Vagina (tissue), 2 donors: ENCODE measurements around the gene COL23A1.

Experiments
- POLR2A ChIP-seq, 2 donors: fragments of 450-650 bp; IDR thresholded peaks; one replicate each; pipeline ENCODE4 v1.6.1; 2017; ENCODE audit warnings: antibody characterized with exemption in 2 of 2, mild to moderate bottlenecking in 2 of 2, moderate library complexity in 2 of 2
- TF ChIP-seq, protein P1 (sequence below), 3 experiments: fragments of 450-650 bp in 2 of 3; fragments of 200-600 bp in 1 of 3; sonication (generic) in 1 of 3; IDR thresholded peaks; one replicate each; pipeline ENCODE4 v1.5.1; 2017 to 2019; ENCODE audit warnings: antibody characterized with exemption in 3 of 3, mild to moderate bottlenecking in 2 of 3, moderate library complexity in 2 of 3

DNA sequence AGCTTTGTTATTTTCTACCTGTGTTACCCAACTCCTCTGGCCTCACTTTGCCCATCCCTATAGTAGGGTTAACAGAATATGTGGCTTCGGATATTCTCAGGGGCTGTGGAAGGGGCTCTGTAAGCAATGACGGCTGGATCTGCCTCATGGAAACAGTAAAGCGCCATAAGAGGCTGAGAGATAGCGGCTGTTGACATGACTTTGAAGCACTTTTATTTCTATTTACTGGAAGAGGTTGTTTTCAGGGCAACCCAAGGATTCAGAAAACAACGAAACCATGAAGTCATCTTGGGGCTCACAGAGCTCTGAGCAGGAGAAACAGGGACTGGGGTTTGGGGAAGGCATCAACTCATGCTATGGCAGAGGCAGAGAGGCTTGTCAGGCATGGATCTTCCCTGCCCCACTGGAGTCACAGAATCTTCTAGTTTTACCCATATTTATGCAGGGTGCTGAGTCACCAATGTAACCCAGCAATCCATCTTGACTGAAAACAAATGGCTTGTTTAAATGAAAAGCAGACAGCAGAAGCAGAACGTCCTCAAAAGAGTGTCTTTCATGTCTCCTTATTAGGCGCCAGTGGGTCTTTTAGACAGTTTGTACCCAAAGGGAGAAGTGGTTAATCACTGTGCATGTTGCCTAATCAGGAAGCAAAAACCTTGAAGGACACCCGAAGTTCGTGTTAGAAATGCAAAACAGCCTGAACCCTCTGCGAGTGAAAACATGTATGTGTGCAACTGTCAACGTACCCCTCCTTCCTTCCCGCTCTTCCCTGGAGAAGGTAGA is 113.0 kb downstream of the COL23A1 start:
- no peak for TF ChIP-seq POLR2A (IDR thresholded peaks at IDR 0.05)
- TF ChIP-seq, protein P1, sequence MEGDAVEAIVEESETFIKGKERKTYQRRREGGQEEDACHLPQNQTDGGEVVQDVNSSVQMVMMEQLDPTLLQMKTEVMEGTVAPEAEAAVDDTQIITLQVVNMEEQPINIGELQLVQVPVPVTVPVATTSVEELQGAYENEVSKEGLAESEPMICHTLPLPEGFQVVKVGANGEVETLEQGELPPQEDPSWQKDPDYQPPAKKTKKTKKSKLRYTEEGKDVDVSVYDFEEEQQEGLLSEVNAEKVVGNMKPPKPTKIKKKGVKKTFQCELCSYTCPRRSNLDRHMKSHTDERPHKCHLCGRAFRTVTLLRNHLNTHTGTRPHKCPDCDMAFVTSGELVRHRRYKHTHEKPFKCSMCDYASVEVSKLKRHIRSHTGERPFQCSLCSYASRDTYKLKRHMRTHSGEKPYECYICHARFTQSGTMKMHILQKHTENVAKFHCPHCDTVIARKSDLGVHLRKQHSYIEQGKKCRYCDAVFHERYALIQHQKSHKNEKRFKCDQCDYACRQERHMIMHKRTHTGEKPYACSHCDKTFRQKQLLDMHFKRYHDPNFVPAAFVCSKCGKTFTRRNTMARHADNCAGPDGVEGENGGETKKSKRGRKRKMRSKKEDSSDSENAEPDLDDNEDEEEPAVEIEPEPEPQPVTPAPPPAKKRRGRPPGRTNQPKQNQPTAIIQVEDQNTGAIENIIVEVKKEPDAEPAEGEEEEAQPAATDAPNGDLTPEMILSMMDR (IDR thresholded peaks at IDR 0.05), result no peak
